ENCODE data around the gene PRPS2. TPM values are rescaled to one million over a fixed set of nuclear protein-coding genes. Genes with fewer than 3 reads are reported as not detected.

Gene PRPS2
- total RNA-seq, 2 donors from 2014 or later, result 43.0 to 567 TPM

DNA sequence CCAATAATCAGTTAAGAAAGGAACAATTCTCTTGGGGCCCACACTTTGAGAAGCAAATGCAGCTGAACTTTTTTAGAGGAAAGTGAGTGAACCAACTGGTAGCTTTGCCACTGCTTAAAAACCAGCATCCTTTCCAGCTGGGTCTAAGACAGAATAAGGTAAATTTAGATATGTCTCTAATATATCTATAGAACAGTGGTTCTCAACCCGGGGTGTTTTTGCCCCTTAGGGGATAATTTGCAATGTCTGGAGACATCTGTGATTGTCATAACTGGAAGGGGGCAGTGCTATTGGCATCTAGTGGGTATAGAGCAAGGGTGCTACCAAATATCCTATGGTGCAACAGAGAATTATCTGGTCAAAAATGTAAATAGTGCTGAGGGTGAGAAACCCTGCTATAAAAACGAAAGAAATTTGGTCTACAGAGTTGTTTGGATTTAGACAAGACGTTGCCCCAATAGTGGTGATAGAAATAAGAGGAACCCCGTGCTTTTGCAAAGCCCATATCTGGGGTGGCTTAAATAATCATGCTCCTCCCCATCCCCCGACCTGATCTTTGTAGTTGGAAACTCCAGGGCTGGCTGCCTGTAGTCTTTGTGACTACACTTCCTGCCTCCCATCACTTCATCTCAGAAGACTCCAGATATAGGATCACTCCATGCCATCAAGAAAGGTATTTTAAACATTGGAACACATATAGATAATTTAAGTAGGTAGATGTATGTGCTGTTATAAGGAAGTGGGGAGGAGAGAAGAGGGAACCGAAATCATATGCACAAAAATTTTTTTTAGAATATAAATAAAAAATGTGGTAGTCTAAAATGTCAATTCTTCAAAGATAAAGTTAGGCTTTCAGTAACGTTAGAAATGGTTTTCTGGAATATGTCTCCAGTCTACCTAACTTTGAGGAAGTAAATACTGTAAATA is 75.5 kb downstream of the PRPS2 start, which contains the start of gene TLR7:
Gene TLR7 (plus strand): TSS at position 622 of the 927 bp plus-strand sequence. CDS start 507 bp downstream, outside the sequence.
- intact Hi-C loops (cut with DNase I), result no loop called here
- TF ChIP-seq POLR2AphosphoS5 (IDR thresholded peaks at IDR 0.05) (no peak), CTCF (IDR thresholded peaks at IDR 0.05) (no peak), POLR2A (IDR thresholded peaks at IDR 0.05) (no peak)
- no peaks in the 10 kb centered on the region for H3K36me3 ChIP-seq
- H3K4me3 ChIP-seq, result no peak within 1 kb of the TSS
- no peaks in the 10 kb centered on the region for H3K4me1 ChIP-seq (replicated peaks)
- no peak within 1 kb of the TSS for H3K27ac ChIP-seq
- no peaks in the 10 kb centered on the region for H3K9me3 ChIP-seq
- DNase-seq (ENCODE audit: low spot score), result no peak
- 82% methylated on average over 7 of the region's 7 CpGs for WGBS
- no peaks in the 10 kb centered on the region for H3K27me3 ChIP-seq (replicated peaks; ENCODE audit: insufficient read depth)

DNA sequence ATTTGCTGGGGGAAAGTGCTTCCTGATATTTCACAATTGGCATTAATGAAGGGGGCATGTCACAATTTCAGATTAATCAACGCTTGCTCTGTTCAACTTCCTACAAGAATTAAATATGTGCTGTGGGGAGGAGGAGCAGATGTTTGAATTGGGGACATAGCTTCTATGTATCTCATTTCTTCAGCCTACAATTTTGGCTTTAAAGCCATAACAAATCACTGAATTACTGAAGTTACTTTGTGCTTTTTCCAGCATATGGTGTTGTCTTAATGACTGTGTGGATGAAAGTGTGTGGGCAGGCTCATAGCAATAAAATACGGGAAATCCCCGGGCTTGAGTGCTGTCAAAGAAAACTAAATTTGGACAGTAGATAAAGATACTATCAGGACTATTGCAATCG is 76.5 kb downstream of the PRPS2 start:
- intact Hi-C loops (cut with DNase I), result no loop called here
- no peaks in the 10 kb centered on the region for H3K36me3 ChIP-seq
- TF ChIP-seq POLR2A (IDR thresholded peaks at IDR 0.05) (no peak), CTCF (IDR thresholded peaks at IDR 0.05) (no peak), POLR2AphosphoS5 (IDR thresholded peaks at IDR 0.05) (no peak)
- no peak overlapping the region for H3K4me3 ChIP-seq
- DNase-seq (ENCODE audit: low spot score), result no peak
- WGBS, result 12% methylated on average over 4 of the region's 4 CpGs
- no peaks in the 10 kb centered on the region for H3K9me3 ChIP-seq
- H3K4me1 ChIP-seq (replicated peaks), result no peaks in the 10 kb centered on the region
- no peaks in the 10 kb centered on the region for H3K27me3 ChIP-seq (replicated peaks; ENCODE audit: insufficient read depth)
- H3K27ac ChIP-seq, result no peak overlapping the region

DNA sequence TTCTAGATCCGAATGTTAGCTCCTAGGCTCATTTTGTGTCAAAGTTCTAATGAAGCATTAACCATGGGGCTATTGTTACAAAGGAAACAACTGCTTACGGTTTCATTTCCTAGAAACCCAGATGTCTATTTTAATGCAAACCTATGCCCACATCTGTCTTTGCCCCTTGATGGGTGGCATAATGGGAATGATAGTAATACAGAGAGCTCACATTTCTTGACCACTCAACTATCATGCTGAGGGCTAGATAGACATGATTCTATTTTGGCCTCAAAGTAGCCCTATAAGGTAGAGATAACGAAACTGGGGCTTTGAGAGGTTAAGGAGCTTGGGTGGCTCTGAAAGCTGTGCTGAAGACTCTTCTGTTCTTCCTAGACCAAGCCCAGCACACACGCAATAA is 77.5 kb downstream of the PRPS2 start:
- H3K27me3 ChIP-seq (replicated peaks; ENCODE audit: insufficient read depth), result no peaks in the 10 kb centered on the region
- H3K27ac ChIP-seq, result no peak overlapping the region
- no peaks in the 10 kb centered on the region for H3K9me3 ChIP-seq
- DNase-seq (ENCODE audit: low spot score), result no peak
- WGBS, result 91% methylated on average over 4 of the region's 4 CpGs
- TF ChIP-seq POLR2A (IDR thresholded peaks at IDR 0.05) (no peak), POLR2AphosphoS5 (IDR thresholded peaks at IDR 0.05) (no peak), CTCF (IDR thresholded peaks at IDR 0.05) (no peak)
- no peaks in the 10 kb centered on the region for H3K36me3 ChIP-seq
- no peaks in the 10 kb centered on the region for H3K4me1 ChIP-seq (replicated peaks)
- intact Hi-C loops (cut with DNase I), result no loop called here
- H3K4me3 ChIP-seq, result no peak overlapping the region

- TF ChIP-seq CTCF (IDR thresholded peaks at IDR 0.05), result no peak
- TF ChIP-seq POLR2A (IDR thresholded peaks at IDR 0.05), result no peak
- TF ChIP-seq POLR2AphosphoS5 (IDR thresholded peaks at IDR 0.05), result no peak
- Histone ChIP-seq H3K4me1 (replicated peaks) (no peaks in the 10 kb centered on the region), H3K4me3 (no peak overlapping the region), H3K36me3 (no peaks in the 10 kb centered on the region), H3K27me3 (replicated peaks; ENCODE audit: insufficient read depth) (no peaks in the 10 kb centered on the region), H3K9me3 (no peaks in the 10 kb centered on the region), H3K27ac (no peak overlapping the region)
- intact Hi-C loops (cut with DNase I), result no loop called here
- WGBS, result 74% methylated on average over 6 of the region's 6 CpGs
- no peak for DNase-seq (ENCODE audit: low spot score)
These were observed 80.0 kb downstream of the PRPS2 start for GRCh38 chrX:12871257-12871656.

GRCh38 chrX:12872741-12873140 is 81.5 kb downstream of the PRPS2 start:
- 90% methylated on average over 4 of the region's 4 CpGs for WGBS
- no peak overlapping the region for H3K27ac ChIP-seq
- no peak for DNase-seq (ENCODE audit: low spot score)

More at GRCh38 chrX:12872741-12873140, 81.5 kb downstream of the PRPS2 start:
- intact Hi-C loops (cut with DNase I), result no loop called here
- no peaks in the 10 kb centered on the region for H3K27me3 ChIP-seq (replicated peaks; ENCODE audit: insufficient read depth)
- no peaks in the 10 kb centered on the region for H3K9me3 ChIP-seq
- H3K4me1 ChIP-seq (replicated peaks), result no peaks in the 10 kb centered on the region
- TF ChIP-seq CTCF (IDR thresholded peaks at IDR 0.05), result no peak
- no peak for TF ChIP-seq POLR2AphosphoS5 (IDR thresholded peaks at IDR 0.05)
- no peak for TF ChIP-seq POLR2A (IDR thresholded peaks at IDR 0.05)
- H3K4me3 ChIP-seq, result no peak overlapping the region
- H3K36me3 ChIP-seq, result no peaks in the 10 kb centered on the region

All from prostate gland (tissue), 2 donors.